GM18868 (cell line): ENCODE measurements around the gene CACNA1C.

Experiments used
- ATAC-seq: cut with Tn5 transposase; IDR thresholded peaks from one replicate; pipeline ENCODE4 v1.9.1; 2021; ENCODE audit warnings: mild to moderate bottlenecking, moderate library complexity; ENCODE audit not compliant: unreplicated experiment

CACNA1C gene

GRCh38 chr12:2647186-2647585 is 594.4 kb downstream of the CACNA1C start:
- no peak for ATAC-seq

- no peak for ATAC-seq
Observed at GRCh38 chr12:2648406-2648805, 595.6 kb downstream of the CACNA1C start.

GRCh38 chr12:2649201-2650030 is 596.6 kb downstream of the CACNA1C start:
- ATAC-seq, result no peak

GRCh38 chr12:2650261-2651067 is 597.7 kb downstream of the CACNA1C start:
- no peak for ATAC-seq

GRCh38 chr12:2651068-2651965 is 598.5 kb downstream of the CACNA1C start:
- no peak for ATAC-seq

GRCh38 chr12:2652011-2652400 is 599.2 kb downstream of the CACNA1C start:
- no peak for ATAC-seq

GRCh38 chr12:2652401-2653081 is 599.8 kb downstream of the CACNA1C start:
- no peak for ATAC-seq

- no peak for ATAC-seq
Observed at GRCh38 chr12:2653461-2653965, 600.7 kb downstream of the CACNA1C start.

GRCh38 chr12:2654311-2654710 is 601.5 kb downstream of the CACNA1C start:
- ATAC-seq, result no peak

- ATAC-seq, result no peak
Observed at GRCh38 chr12:2654741-2655140, 602.0 kb downstream of the CACNA1C start.

GRCh38 chr12:2662524-2662923 is 609.7 kb downstream of the CACNA1C start:
- ATAC-seq, result no peak

GRCh38 chr12:2664721-2665577 is 612.2 kb downstream of the CACNA1C start:
- no peak for ATAC-seq

GRCh38 chr12:2666411-2666810 is 613.6 kb downstream of the CACNA1C start:
- ATAC-seq, result no peak

- ATAC-seq, result no peak
Observed at GRCh38 chr12:2666846-2667245, 614.1 kb downstream of the CACNA1C start.

GRCh38 chr12:2667716-2668440 is 615.1 kb downstream of the CACNA1C start:
- no peak for ATAC-seq

GRCh38 chr12:2668816-2669215 is 616.0 kb downstream of the CACNA1C start:
- ATAC-seq, result no peak

GRCh38 chr12:2669560-2669959 is 616.8 kb downstream of the CACNA1C start:
- no peak for ATAC-seq

GRCh38 chr12:2672863-2673262 is 620.1 kb downstream of the CACNA1C start:
- no peak for ATAC-seq
